HepG2 (cell line): ENCODE measurements around the gene RRP36. TPM values are rescaled to one million over a fixed set of nuclear protein-coding genes. Genes with fewer than 3 reads are reported as not detected.

ENCODE experiments used
- ATAC-seq: fragments of 200-7000 bp; cut with Tn5 transposase; 3 replicates; pipeline ENCODE4 v1.9.1; 2020; ENCODE audit warnings: mild to moderate bottlenecking, moderate library complexity
- BruUV-seq: library from RNA; stranded (reverse); fragments of 400-500 nt; replicated peaks from 2 replicates; lab custom pipeline; 2021; lab: Mats Ljungman, UMichigan
- CTCF ChIA-PET: fragments of 300-600 bp; formaldehyde crosslinking; extraction: SDS; loops from one replicate; lab custom pipeline; 2021; ENCODE audit warnings: low total read pairs, inconsistent platforms, low intra/inter-chr PET ratio; lab: Yijun Ruan, JAX
- POLR2A ChIA-PET: fragments of 350-600 bp; sonication (Branson Sonifier 250); formaldehyde crosslinking; loops from one replicate; lab custom pipeline; 2020; ENCODE audit warnings: antibody characterized with exemption, inconsistent platforms; lab: Yijun Ruan, JAX
- DNase-seq: peaks from one replicate; pipeline ENCODE4 v3.0.0-alpha.2; 2015; ENCODE audit warnings: low spot score
- FAIRE-seq: peaks from 3 replicates; lab custom pipeline; 2011; peaks lifted over from hg19 to GRCh38; lab: Jason Lieb, UNC
- H2AFZ ChIP-seq: one replicate; pipeline ENCODE4 v1.6.1; 2011; ENCODE audit warnings: low read length, inconsistent platforms
- H3K27ac ChIP-seq: fragments of 300-600 bp; 3 replicates; pipeline ENCODE4 v1.8.0; 2011; ENCODE audit warnings: mixed run types, mild to moderate bottlenecking, mixed read lengths, low read length, inconsistent platforms; ENCODE audit not compliant: insufficient read depth; ENCODE audit errors: extremely low read length
- H3K27me3 ChIP-seq, 2 experiments: fragments of 200-600 bp in 1 of 2; 2 replicates in 1 of 2; 3 replicates in 1 of 2; pipeline versions ENCODE4 v1.6.0 to v1.8.0; 2011; ENCODE audit warnings: low read length in 2 of 2, mild to moderate bottlenecking in 2 of 2, moderate library complexity in 2 of 2, inconsistent platforms in 1 of 2; ENCODE audit not compliant: insufficient read depth in 2 of 2, control insufficient read depth in 1 of 2
- H3K36me3 ChIP-seq, 2 experiments: fragments of 200-600 bp in 1 of 2; replicated peaks in 1 of 2; 2 replicates in 1 of 2; 3 replicates in 1 of 2; pipeline versions ENCODE4 v1.5.1 to v1.8.0; 2011; ENCODE audit warnings: low read length in 2 of 2, inconsistent platforms in 1 of 2; ENCODE audit not compliant: insufficient read depth in 2 of 2, control insufficient read depth in 1 of 2
- H3K4me1 ChIP-seq: 2 replicates; pipeline ENCODE4 v1.5.1; 2012; ENCODE audit warnings: low read length, inconsistent platforms; ENCODE audit not compliant: insufficient read depth
- H3K4me2 ChIP-seq: 2 replicates; pipeline ENCODE4 v1.6.0; 2011; ENCODE audit warnings: low read depth, low read length, inconsistent platforms
- H3K4me3 ChIP-seq, 3 experiments: fragments of 200-600 bp in 1 of 3; sonication (generic), shearing (Covaris generic) in 1 of 3; replicated peaks in 1 of 3; 2 replicates each; pipeline ENCODE4 v1.5.1; 2011 to 2016; ENCODE audit warnings: low read length in 3 of 3, inconsistent platforms in 2 of 3, low read depth in 2 of 3, mild to moderate bottlenecking in 2 of 3, control low read depth in 1 of 3, mixed read lengths in 1 of 3; ENCODE audit not compliant: insufficient read depth in 1 of 3
- H3K79me2 ChIP-seq: one replicate; pipeline ENCODE4 v1.6.1; 2011; ENCODE audit warnings: low read length, inconsistent platforms; ENCODE audit not compliant: insufficient read depth
- H3K9ac ChIP-seq: 2 replicates; pipeline ENCODE4 v1.6.0; 2011; ENCODE audit warnings: mild to moderate bottlenecking, low read depth, low read length, inconsistent platforms; ENCODE audit not compliant: insufficient read depth
- H3K9me3 ChIP-seq: 2 replicates; pipeline ENCODE4 v1.5.1; 2012; ENCODE audit warnings: mild to moderate bottlenecking, low read length
- H4K20me1 ChIP-seq: 2 replicates; pipeline ENCODE4 v1.6.0; 2011; ENCODE audit warnings: inconsistent platforms, mild to moderate bottlenecking, low read length, moderate library complexity; ENCODE audit not compliant: insufficient read depth
- AGO2 ChIP-seq: fragments of 200-400 bp; formaldehyde crosslinking; optimal IDR thresholded peaks from 2 replicates; pipeline ENCODE3; 2017; ENCODE audit warnings: mild to moderate bottlenecking, low read depth, low read length, moderate library complexity
- EHMT2 ChIP-seq: fragments of 200-600 bp; sonication (generic); IDR thresholded peaks from 2 replicates; pipeline ENCODE4 v1.7.0; 2017; ENCODE audit warnings: antibody characterized with exemption, low read depth, low read length, borderline replicate concordance
- ERF ChIP-seq: IDR thresholded peaks from 2 replicates; pipeline ENCODE4 v1.6.1; 2018; ENCODE audit warnings: missing biosample characterization, missing genetic modification reagents
- NONO ChIP-seq, 2 experiments: fragments of 450-650 bp in 1 of 2; sonication (generic) in 1 of 2; formaldehyde crosslinking in 1 of 2; IDR thresholded peaks in 1 of 2; conservative IDR thresholded peaks in 1 of 2; 2 replicates each; pipeline versions ENCODE4 v1.6.1 to v1.8.0; 2017 to 2022; ENCODE audit warnings: mild to moderate bottlenecking in 1 of 2, missing genetic modification reagents in 1 of 2, moderate library complexity in 1 of 2
- NRL ChIP-seq: sonication (generic); formaldehyde crosslinking; IDR thresholded peaks from 2 replicates; pipeline ENCODE4 v1.5.0; 2020; ENCODE audit warnings: missing genetic modification reagents, mild to moderate bottlenecking, moderate library complexity, borderline replicate concordance
- SKI ChIP-seq: fragments of 450-650 bp; IDR thresholded peaks from one replicate; pipeline ENCODE4 v1.6.1; 2018; ENCODE audit warnings: mild to moderate bottlenecking; ENCODE audit not compliant: partially characterized antibody
- SRF ChIP-seq: IDR thresholded peaks from 2 replicates; pipeline ENCODE4 v1.6.1; 2011; ENCODE audit warnings: mild to moderate bottlenecking, low read depth, low read length, moderate library complexity
- SRY ChIP-seq: sonication (generic); formaldehyde crosslinking; IDR thresholded peaks from 2 replicates; pipeline ENCODE4 v1.8.0; 2022; ENCODE audit warnings: mild to moderate bottlenecking, missing genetic modification reagents
- TGIF2 ChIP-seq: IDR thresholded peaks from 2 replicates; pipeline ENCODE4 v1.6.1; 2016; ENCODE audit warnings: control low read depth, missing compliant biosample characterization
- TMF1 ChIP-seq: sonication (generic); formaldehyde crosslinking; IDR thresholded peaks from 2 replicates; pipeline ENCODE4 v1.8.1; 2022; ENCODE audit warnings: low read depth, missing genetic modification reagents
- TP53 ChIP-seq: sonication (generic); formaldehyde crosslinking; conservative IDR thresholded peaks from 2 replicates; pipeline ENCODE4 v1.4.0; 2020; ENCODE audit warnings: missing genetic modification reagents
- ZC3H4 ChIP-seq: sonication (generic); formaldehyde crosslinking; IDR thresholded peaks from 2 replicates; pipeline ENCODE4 v1.4.0; 2020; ENCODE audit warnings: missing genetic modification reagents, borderline replicate concordance
- ZFYVE20 ChIP-seq: sonication (generic); formaldehyde crosslinking; IDR thresholded peaks from 2 replicates; pipeline ENCODE4 v1.8.0; 2023; ENCODE audit warnings: low read depth, mild to moderate bottlenecking, moderate library complexity, missing genetic modification reagents, borderline replicate concordance
- ZNF24 ChIP-seq: fragments of 450-650 bp; IDR thresholded peaks from 2 replicates; pipeline ENCODE4 v1.6.1; 2017; ENCODE audit warnings: antibody characterized with exemption, mild to moderate bottlenecking
- ZNF382 ChIP-seq: sonication (generic); formaldehyde crosslinking; IDR thresholded peaks from 2 replicates; pipeline ENCODE4 v1.5.0; 2020; ENCODE audit warnings: missing genetic modification reagents, mild to moderate bottlenecking, borderline replicate concordance
- ZNF431 ChIP-seq: sonication (generic); formaldehyde crosslinking; IDR thresholded peaks from 2 replicates; pipeline ENCODE4 v1.9.0; 2022; ENCODE audit warnings: missing genetic modification reagents, low read depth, mild to moderate bottlenecking, borderline replicate concordance
- ZNF496 ChIP-seq: sonication (generic); formaldehyde crosslinking; IDR thresholded peaks from 2 replicates; pipeline ENCODE4 v1.8.1; 2023; ENCODE audit warnings: mild to moderate bottlenecking, moderate library complexity, missing genetic modification reagents; ENCODE audit not compliant: insufficient replicate concordance
- ZNF7 ChIP-seq: IDR thresholded peaks from 2 replicates; pipeline ENCODE4 v1.6.1; 2016; ENCODE audit warnings: missing biosample characterization, missing genetic modification reagents
- ZNF841 ChIP-seq: sonication (generic); formaldehyde crosslinking; IDR thresholded peaks from 2 replicates; pipeline ENCODE4 v1.8.1; 2023; ENCODE audit warnings: missing genetic modification reagents, borderline replicate concordance
- WGBS: methylation state at CpG from one replicate; pipeline ENCODE4 v1.1.6; 2017; ENCODE audit warnings: low lambda C conversion rate; 5-methylcytosine and 5-hydroxymethylcytosine counted together
- in situ Hi-C: cut with HindIII; loops from 2 replicates; pipeline ENCODE4 v1.10.0; 2017; ENCODE audit warnings: low pct_unique_long_range_greater_than_20kb; ENCODE audit not compliant: extremely low pct_ligation_motif_present
- intact Hi-C: fragments of 100-400 bp; cut with micrococcal nuclease; formaldehyde crosslinking; loops from one replicate; pipeline ENCODE4 v1.10.0; 2022; ENCODE audit not compliant: unreplicated experiment
- polyA plus RNA-seq, 8 experiments: library from polyadenylated mRNA; depleted of rRNA in 3 of 8; stranded (reverse) in 7 of 8; unstranded in 1 of 8; fragments of >200 nt; fragmentation: Illumina TruSeq in 4 of 8; extraction: Trizol in 4 of 8; gene quantifications; 2 replicates each; pipeline versions ENCODE4 v1.2.1 to v1.2.3, GENCODE V29; 2011 to 2016; ENCODE audit warnings: low read depth in 4 of 8, missing spikeins in 1 of 8, mixed read lengths in 1 of 8; ENCODE audit not compliant: insufficient read depth in 1 of 8
- total RNA-seq, 5 experiments: library from RNA; depleted of rRNA; stranded (reverse); fragments of >200 nt; fragmentation: Illumina TruSeq; extraction: Trizol; gene quantifications; 2 replicates each; pipeline ENCODE4 v1.2.3, GENCODE V29; 2016; ENCODE audit warnings: low read depth in 1 of 5
- TF ChIP-seq, protein P1 (sequence below): sonication (generic); formaldehyde crosslinking; IDR thresholded peaks from 2 replicates; pipeline ENCODE4 v1.5.0; 2020; ENCODE audit warnings: mild to moderate bottlenecking, low read depth, missing genetic modification reagents, borderline replicate concordance

Gene RRP36
- total and polyA plus RNA-seq, 2 of the 13 experiments (the other 11 are each of a cell fraction or from before 2014, with no cell fraction given) = 29.5 to 144 TPM

DNA sequence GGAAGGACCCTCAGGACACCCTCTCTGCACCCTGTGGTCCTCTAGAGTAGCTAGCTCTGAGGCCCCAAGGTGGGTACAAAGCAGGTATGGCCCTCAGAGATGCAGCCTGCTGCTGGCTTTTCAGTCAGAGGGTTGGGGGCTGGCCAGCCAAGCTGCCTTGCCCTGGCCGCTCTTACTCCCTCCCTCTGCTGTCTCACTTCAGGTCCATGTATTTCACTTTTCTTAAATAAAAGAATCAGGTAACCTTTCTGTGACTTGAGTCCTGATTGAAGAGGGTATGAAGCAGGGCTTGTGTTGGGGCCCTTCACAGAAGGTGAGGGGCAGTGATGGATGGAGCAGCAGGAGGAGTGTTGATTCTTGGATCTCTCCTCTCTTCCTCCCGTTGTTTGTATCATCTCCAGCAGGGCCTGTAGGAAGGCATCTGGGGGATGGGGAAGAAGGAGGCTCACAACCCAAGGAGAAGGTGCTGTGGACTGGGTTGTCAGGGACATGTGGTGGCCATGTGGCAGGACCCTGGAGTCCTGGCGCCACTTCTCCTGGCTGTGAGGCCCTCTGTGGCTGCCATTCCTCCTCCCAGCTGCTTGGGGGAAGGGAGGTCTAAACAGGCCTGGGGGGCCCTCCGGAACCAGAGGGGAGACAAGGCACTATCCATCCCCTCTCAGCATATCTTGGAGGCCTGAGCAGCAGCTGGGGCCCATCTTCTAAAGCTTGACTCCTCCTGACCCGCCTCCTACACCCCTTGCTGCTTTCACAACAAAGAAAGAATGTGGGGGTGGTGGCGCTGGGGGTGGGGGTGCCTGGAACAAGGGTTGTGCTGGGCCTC, 53.6 kb downstream of the RRP36 start (continued):
- TF ChIP-seq AGO2 = peak; percentile 50
- peak; percentile 50; the same call in 1 of the 2 replicates for TF ChIP-seq NRL

DNA sequence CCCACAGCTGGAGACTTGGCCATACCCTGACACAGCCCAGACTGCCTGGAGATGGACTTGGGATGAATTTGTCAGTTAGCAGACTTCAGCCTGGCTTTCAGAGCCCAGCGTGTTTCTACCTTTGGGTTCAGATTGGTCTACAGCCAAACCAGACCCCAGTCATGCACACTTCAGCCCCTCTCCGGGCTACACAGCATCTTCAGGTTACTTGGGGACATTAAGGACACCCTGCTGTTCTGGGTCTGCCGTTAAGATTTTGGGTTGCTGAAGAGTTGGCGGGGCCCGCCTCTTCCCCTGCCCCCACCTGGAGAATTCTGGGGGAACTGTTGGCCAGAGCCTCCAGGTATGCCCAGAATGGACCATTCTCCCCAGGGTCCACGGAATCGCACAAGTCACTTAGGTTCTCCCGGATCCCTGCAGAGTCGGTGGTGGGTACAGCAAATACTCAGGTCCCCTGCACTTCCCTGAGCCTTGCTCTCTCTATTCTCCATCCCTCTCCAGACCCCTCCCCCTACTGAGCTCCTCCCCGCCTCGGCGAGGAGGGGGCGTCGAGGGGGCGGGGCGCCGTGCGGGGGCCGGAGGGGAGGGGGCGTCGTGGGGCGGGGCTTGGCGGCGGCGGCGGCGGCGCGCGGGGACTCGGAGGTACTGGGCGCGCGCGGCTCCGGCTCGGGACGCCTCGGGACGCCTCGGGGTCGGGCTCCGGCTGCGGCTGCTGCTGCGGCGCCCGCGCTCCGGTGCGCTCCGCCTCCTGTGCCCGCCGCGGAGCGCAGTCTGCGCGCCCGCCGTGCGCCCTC, 54.4 kb downstream of the RRP36 start, which contains the start of gene PTK7:
Gene PTK7 (plus strand): TSS at position 645 of the 794 bp plus-strand sequence. CDS start 175 bp downstream, outside the sequence.
- peak; percentile 74 for DNase-seq
- ChIA-PET CTCF (no interaction called here), POLR2A (interaction anchor here (0.6 to 4.2 kb wide), 21 partner anchors 8 to 351 kb away, joined by 3 to 103 read pairs (median 4); partner anchors contain the start of genes ABCC10, CUL7, CUL9 and KLC4)
- Histone ChIP-seq H3K4me1 (peaks cover 42% of the 10 kb centered on the region), H3K9ac (peak within 1 kb of the TSS; percentile 91), H3K4me3 (peak within 1 kb of the TSS; percentile 99 to 100 (median 100)), H3K27me3 (no peaks in the 10 kb centered on the region; a peak in 1 of 5 replicates), H3K4me2 (peak within 1 kb of the TSS; percentile 94), H3K79me2 (peaks cover 41% of the 10 kb centered on the region), H3K9me3 (no peaks in the 10 kb centered on the region), H3K27ac (peak within 1 kb of the TSS; percentile 84), H3K36me3 (peaks cover 10 to 22% of the 10 kb centered on the region in 2 experiments; a peak in 4 of 5 replicates), H2AFZ (no peak within 1 kb of the TSS), H4K20me1 (peaks cover 8% of the 10 kb centered on the region; the same call in 1 of the 2 replicates)
- intact Hi-C loops (loop anchor here (2.0 kb wide), 1 partner anchor 17 kb away; the partner anchor contains the start of genes KLC4 and MRPL2), in situ Hi-C loops (loop anchor here (5.0 to 10.0 kb wide), 2 partner anchors 49 to 66 kb away; no protein-coding TSS in a partner anchor)
- peak; percentile 15 for FAIRE-seq
- ATAC-seq = peak; percentile 73
- no TSS peak for BruUV-seq
- WGBS = 16% methylated on average over 22 of the region's 60 CpGs
- no peak for TF ChIP-seq NONO (IDR thresholded peaks at IDR 0.05)
- no peak; the same call in 1 of the 2 replicates for TF ChIP-seq NONO (CRISPR knock-in tag; conservative IDR thresholded peaks at IDR 0.05)
- TF ChIP-seq SRF = no peak
- 0 out of 2 replicates have a peak, but pooled peaks have one; percentile 35 for TF ChIP-seq SRY (CRISPR knock-in tag)
- no peak for TF ChIP-seq ZC3H4 (CRISPR knock-in tag)
- TF ChIP-seq ZNF431 (CRISPR knock-in tag) = no peak
- 0 out of 2 replicates have a peak, but pooled peaks have one; percentile 39 for TF ChIP-seq ERF (CRISPR knock-in tag)
- no peak for TF ChIP-seq ZNF24
- 0 out of 2 replicates have a peak, but pooled peaks have one; percentile 25 for TF ChIP-seq TMF1 (CRISPR knock-in tag)
- no peak for TF ChIP-seq ZNF841 (CRISPR knock-in tag)
- TF ChIP-seq SKI = no peak
- TF ChIP-seq TGIF2 = no peak
- TF ChIP-seq ZFYVE20 (CRISPR knock-in tag) = no peak; the same call in 1 of the 2 replicates
- no peak for TF ChIP-seq TP53
- no peak for TF ChIP-seq ZNF382
- no peak for TF ChIP-seq ZNF7 (CRISPR knock-in tag)
- TF ChIP-seq ZNF496 (CRISPR knock-in tag) = no peak
- TF ChIP-seq, protein P1, sequence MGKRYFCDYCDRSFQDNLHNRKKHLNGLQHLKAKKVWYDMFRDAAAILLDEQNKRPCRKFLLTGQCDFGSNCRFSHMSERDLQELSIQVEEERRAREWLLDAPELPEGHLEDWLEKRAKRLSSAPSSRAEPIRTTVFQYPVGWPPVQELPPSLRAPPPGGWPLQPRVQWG (CRISPR knock-in tag) = no peak
- no peak for TF ChIP-seq EHMT2
